SK-N-MC (cell line): Measurements from ENCODE around the gene KCNN3.

Source experiments
- EZH2 ChIP-seq: fragments of 200-600 bp; sonication (generic); IDR thresholded peaks from one replicate; pipeline ENCODE4 v1.6.1; 2017; ENCODE audit warnings: antibody characterized with exemption
- FOXP2 ChIP-seq: optimal IDR thresholded peaks from 2 replicates; pipeline ENCODE3; 2011; ENCODE audit warnings: mild to moderate bottlenecking, moderate library complexity; ENCODE audit not compliant: insufficient read depth; ENCODE audit errors: extremely low read length, control extremely low read depth
- POLR2AphosphoS5 ChIP-seq: IDR thresholded peaks from 2 replicates; pipeline ENCODE4 v1.6.1; 2012; ENCODE audit warnings: mild to moderate bottlenecking, low read depth, low read length, borderline replicate concordance

DNA sequence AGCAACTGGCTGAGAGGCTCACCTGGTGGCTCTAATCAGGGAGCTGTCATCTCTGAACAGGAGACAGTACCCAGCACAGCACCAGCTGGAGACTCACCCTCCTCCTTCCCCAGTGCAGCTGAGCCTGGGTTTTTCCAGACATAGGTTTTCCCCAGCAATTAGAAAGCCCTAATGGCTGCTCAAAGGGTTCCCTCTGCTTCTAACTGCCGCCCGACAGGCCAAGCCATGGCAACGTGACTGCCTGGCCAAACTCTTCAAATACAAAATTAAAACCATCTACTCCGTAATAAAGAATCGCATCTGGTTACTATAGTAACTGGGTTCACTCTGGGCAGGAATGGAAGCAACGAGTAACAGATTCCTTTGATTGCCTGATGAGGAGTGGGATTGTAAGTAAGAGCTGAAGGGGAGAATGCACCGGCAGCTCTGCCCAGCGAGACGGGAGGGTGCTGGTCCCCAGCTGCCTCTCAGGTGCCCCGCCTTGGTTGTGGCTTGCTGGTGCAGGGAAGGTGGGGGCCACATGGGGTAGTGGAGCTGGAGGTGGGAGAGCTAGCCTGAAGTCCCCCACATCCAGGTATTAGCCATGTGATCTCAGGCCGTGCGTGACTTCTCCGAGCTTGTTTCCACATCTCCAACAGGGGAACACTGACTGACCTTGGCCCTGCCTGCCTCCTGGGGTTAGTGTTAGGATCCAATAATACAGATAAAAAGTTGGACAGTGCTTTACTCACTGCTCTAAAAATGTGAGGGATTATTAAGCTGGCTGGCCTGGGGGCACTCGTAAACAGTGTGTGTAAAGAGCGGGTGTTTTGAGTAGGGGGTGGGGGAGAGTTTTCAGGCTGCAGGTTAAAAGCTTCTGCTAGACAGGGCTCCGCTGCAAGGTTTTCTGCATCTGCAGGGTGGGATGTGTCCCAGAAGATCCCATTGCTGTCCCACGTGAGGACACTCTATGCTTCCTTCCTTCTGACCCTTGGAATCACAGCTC, 94.2 kb downstream of the KCNN3 start:
- TF ChIP-seq EZH2, result no peak
- TF ChIP-seq POLR2AphosphoS5, result no peak
- no peak for TF ChIP-seq FOXP2
